NCI-H774 (cell line): ENCODE data around the gene RNF212.

Experiments used
- DNase-seq: peaks from one replicate; lab custom pipeline; 2025; lab: John Stamatoyannopoulos, UW

Gene RNF212

DNA sequence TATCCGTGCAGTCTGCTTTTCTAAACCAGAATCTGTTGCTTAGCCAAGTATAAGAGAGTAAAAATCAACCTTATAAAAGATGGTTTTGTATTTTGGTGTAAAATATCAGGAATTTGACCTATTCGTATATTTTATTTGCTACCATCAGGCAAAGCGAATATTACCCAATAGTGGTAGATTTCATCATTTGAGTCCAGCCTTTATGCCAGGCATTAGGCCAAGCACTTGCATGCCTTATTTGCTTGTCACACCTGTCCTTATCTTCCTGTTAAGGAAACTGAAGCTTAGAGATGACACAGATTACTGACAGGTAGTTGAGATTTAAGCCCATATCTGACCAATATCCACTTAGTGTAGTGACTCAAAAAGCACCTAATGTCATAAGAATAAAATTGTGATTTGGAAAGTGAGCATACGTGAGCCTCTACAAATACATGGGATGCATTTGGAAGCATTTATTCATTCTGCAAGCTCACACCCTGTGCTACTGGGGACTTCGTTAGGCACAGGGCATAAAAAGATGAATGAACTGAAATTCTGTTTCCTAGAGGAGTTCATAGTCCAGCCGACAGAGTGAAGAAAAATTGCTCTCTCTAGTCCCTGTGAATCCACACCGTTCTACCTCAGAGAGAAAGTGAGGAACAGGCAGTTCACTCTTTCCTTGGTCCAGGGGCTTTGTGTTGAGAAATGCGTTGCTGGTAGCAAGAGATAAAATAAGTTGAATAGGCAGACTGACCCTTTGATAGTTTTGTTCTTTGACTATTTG is 2.3 kb upstream of the RNF212 start:
- DNase-seq, result no peak

DNA sequence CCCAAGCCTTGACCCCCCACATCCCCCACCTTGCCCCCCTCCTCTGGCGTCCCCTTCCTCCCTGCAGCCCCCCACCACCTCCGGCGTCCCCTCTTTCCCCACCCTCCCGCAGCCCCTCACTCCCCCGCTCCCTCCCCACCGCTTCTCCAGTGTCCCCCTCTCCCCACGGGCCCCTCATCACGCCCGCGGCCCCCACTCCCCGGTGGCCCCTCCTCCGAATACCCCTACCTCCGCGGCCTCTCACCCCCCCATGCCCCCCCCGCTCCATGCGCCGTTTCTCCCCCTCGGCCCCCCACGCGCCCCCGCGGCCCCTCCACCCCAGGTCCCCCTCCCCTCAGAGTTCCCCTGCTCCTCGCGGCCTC is 562 bp downstream of the RNF212 start:
- DNase-seq, result no peak

GRCh38 chr4:1112174-1112820 is 1.1 kb downstream of the RNF212 start:
- DNase-seq, result no peak

- DNase-seq, result no peak
Observed at GRCh38 chr4:1111259-1111809, 2.0 kb downstream of the RNF212 start.

- no peak for DNase-seq
Observed at GRCh38 chr4:1109898-1110506, 3.4 kb downstream of the RNF212 start.

DNA sequence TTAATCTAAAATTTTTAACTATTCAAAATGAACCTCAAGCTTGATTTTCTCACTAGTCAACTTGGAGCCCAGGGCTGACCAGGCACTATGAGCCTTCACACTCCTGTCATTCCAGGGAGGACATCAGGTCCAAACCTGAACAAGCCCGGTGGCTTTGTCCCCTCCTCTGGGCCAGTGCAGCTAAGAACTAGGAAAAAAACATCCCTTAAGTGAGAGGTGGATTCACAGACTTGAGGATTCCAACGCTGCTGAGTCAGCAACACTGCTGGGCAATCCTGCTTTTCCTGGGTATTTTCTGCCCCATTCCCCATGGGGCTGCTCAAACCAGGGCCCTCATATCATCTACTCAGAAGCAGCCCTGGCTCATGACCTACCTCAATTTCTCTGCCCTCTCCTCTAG is 4.0 kb downstream of the RNF212 start:
- DNase-seq, result no peak

- DNase-seq, result no peak
Observed at GRCh38 chr4:1105662-1106061, 7.7 kb downstream of the RNF212 start.

DNA sequence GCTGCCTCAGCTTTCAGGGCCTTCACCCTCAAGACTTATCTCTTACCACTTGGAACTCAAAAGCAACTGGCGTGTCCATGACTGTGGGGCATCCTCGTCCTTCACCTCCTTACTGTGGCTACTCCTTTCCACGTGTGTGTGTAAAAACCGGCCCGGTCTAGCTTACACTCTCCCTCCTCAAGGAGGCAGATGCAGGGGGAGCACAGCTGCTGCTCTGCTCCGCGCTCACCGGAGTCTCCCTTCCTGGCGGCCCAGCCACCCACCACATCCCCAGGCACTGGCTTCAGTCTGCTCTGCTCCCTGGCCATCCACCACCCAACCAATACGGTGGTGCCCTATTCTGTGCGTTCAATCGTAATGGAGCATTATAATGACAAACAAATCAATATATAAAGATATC is 8.3 kb downstream of the RNF212 start:
- DNase-seq, result no peak

- DNase-seq, result no peak
Observed at GRCh38 chr4:1104647-1105046, 8.7 kb downstream of the RNF212 start.

- DNase-seq, result no peak
Observed at GRCh38 chr4:1099684-1100335, 13.6 kb downstream of the RNF212 start.

- DNase-seq, result no peak
Observed at GRCh38 chr4:1099270-1099669, 14.1 kb downstream of the RNF212 start.

GRCh38 chr4:1098311-1098925 is 14.9 kb downstream of the RNF212 start:
- DNase-seq, result no peak

DNA sequence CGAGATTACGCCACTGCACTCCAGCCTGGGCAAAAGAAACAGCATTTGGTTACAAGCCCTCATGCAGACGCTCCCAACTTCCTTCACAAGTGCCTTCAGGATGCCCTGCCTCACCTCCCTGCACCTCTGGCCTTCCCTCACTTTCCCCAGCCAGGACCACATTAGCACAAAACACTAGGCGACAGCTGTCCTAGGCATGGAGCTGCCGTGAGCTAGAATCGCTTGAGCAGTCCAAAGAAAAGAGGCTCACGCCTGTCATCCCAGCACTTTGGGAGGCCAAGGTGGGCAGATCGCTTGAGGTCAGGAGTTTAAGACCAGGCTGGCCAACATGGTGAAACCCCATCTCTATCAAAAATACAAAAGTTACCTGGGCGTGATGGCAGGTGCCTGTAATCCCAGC is 15.8 kb downstream of the RNF212 start:
- DNase-seq, result no peak

- no peak for DNase-seq
Observed at GRCh38 chr4:1096841-1097240, 16.5 kb downstream of the RNF212 start.

DNA sequence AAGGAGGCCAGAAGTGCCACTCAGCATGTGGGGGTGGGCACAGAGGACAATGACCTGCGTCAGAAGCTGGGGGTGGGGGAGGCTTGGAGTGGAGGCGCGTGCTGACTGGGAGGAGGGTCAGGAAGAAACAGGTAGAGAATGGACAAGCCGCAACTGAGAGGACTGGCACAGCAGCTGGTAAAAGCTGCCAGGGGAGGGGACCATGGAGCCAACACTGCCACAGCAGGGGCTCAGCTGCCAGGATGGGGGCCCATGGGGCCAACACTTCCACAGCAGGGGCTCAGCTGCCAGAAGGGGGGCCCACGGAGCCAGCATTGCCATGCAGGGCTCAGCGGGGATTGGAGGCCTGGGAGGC is 19.1 kb downstream of the RNF212 start:
- DNase-seq, result no peak

GRCh38 chr4:1093391-1094335 is 19.7 kb downstream of the RNF212 start:
- DNase-seq, result no peak

DNA sequence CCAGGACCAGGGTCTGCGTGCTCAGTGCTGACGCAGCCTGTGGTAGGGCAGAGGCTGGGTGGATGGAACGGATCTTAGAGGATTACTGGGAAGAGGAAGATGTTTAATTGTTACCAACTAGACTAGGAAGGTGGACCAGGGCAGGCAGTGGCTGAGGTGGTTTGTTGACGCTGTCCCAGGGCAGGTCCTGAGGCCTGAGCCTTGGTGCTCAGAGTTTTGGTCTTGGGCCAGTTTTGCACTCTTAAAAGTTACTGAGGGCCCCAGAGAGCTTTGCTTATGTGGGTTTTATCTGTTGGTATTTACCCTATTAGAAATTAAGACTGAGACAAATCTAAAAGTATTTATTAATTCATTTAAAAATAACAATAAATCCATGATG is 20.4 kb downstream of the RNF212 start:
- no peak for DNase-seq

- DNase-seq, result no peak
Observed at GRCh38 chr4:1092026-1092982, 21.1 kb downstream of the RNF212 start.

DNA sequence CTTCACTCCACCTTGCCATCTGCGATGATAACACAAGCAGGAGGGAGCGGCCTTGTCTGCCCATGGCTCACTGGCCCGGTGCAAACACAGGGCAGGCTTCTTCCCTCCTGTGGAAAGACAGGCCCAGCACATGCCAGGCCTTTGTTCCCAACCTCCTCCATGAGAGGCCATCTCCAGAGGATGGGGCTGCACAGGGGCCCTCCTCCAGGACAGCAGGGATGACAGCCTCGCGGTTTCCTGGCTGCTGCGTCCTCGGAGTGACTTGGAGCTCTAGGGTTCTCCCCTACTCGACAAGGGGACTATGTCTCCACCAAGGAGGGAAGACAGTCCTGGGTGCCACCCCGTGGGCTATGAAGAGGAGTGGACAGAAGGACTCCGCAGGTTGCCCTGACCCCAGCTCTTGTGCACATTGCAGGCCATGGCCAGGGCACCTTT is 21.8 kb downstream of the RNF212 start:
- no peak for DNase-seq
